WTC11 (cell line): ENCODE data around the gene PROC. TPM values are rescaled to one million over a fixed set of nuclear protein-coding genes. Genes with fewer than 3 reads are reported as not detected.
A peak's percentile ranks its signal among the peaks of the same experiment; 100 is the strongest.

ENCODE experiments used
- ATAC-seq: fragments of 200-7000 bp; cut with Tn5 transposase; 2 replicates; pipeline ENCODE4 v1.10.0; 2021; ENCODE audit warnings: mild to moderate bottlenecking, moderate library complexity
- CTCF ChIA-PET: fragments of 300-600 bp; sonication (Branson Sonifier 250); formaldehyde crosslinking; loops from one replicate; lab custom pipeline; 2021; ENCODE audit warnings: antibody characterized with exemption; lab: Charles Lee
- POLR2A ChIA-PET: fragments of 350-600 bp; sonication (Branson Sonifier 250); formaldehyde crosslinking; loops from one replicate; lab custom pipeline; 2021; ENCODE audit warnings: antibody characterized with exemption; lab: Charles Lee
- DNase-seq: peaks from one replicate; pipeline ENCODE4 v3.0.0; 2021; ENCODE audit warnings: low spot score
- H3K27ac Mint-ChIP-seq: 2 replicates; pipeline ENCODE4 v1.8.0; 2021; ENCODE audit warnings: mixed read lengths
- H3K27me3 Mint-ChIP-seq: 2 replicates; pipeline ENCODE4 v1.8.0; 2021; ENCODE audit warnings: low read depth, mild to moderate bottlenecking, moderate library complexity, mixed read lengths
- H3K36me3 Mint-ChIP-seq: 2 replicates; pipeline ENCODE4 v1.8.0; 2021; ENCODE audit warnings: mixed read lengths
- H3K4me1 Mint-ChIP-seq: 2 replicates; pipeline ENCODE4 v1.8.0; 2022; ENCODE audit warnings: mixed read lengths
- H3K4me3 Mint-ChIP-seq: 2 replicates; pipeline ENCODE4 v1.8.0; 2021; ENCODE audit warnings: mild to moderate bottlenecking, moderate library complexity, mixed read lengths
- H3K9me3 Mint-ChIP-seq: 2 replicates; pipeline ENCODE4 v1.8.0; 2021; ENCODE audit warnings: mixed read lengths
- AR ChIP-seq: fragments of 250-450 bp; sonication (Bioruptor Pico); IDR thresholded peaks from 2 replicates; pipeline ENCODE4 v1.9.0; 2021; ENCODE audit warnings: mild to moderate bottlenecking
- ATF1 ChIP-seq: sonication (generic); formaldehyde crosslinking; IDR thresholded peaks from 2 replicates; pipeline ENCODE4 v1.8.1; 2023; ENCODE audit warnings: mild to moderate bottlenecking, moderate library complexity, missing genetic modification reagents
- CTCF ChIP-seq: fragments of 200-600 bp; IDR thresholded peaks from 2 replicates; pipeline ENCODE4 v1.8.0; 2022; ENCODE audit warnings: antibody characterized with exemption
- EMX1 ChIP-seq: fragments of 250-450 bp; sonication (Bioruptor Pico); IDR thresholded peaks from 2 replicates; pipeline ENCODE4 v1.8.0; 2021; ENCODE audit warnings: mild to moderate bottlenecking
- ETV6 ChIP-seq: sonication (generic); formaldehyde crosslinking; IDR thresholded peaks from 2 replicates; pipeline ENCODE4 v1.8.1; 2022; ENCODE audit warnings: mild to moderate bottlenecking, missing genetic modification reagents
- FOXP4 ChIP-seq: sonication (generic); formaldehyde crosslinking; IDR thresholded peaks from 2 replicates; pipeline ENCODE4 v1.8.0; 2022; ENCODE audit warnings: mild to moderate bottlenecking, missing genetic modification reagents
- GABPB1 ChIP-seq: sonication (generic); formaldehyde crosslinking; IDR thresholded peaks from 2 replicates; pipeline ENCODE4 v1.8.1; 2023; ENCODE audit warnings: mild to moderate bottlenecking, missing genetic modification reagents
- IRF2 ChIP-seq: sonication (generic); formaldehyde crosslinking; IDR thresholded peaks from 2 replicates; pipeline ENCODE4 v1.8.0; 2022; ENCODE audit warnings: low read depth, missing genetic modification reagents, borderline replicate concordance
- KAT7 ChIP-seq: sonication (generic); formaldehyde crosslinking; IDR thresholded peaks from 2 replicates; pipeline ENCODE4 v1.8.1; 2023; ENCODE audit warnings: missing genetic modification reagents, mild to moderate bottlenecking, borderline replicate concordance
- MXD4 ChIP-seq: fragments of 250-450 bp; sonication (Bioruptor Pico); IDR thresholded peaks from 2 replicates; pipeline ENCODE4 v1.8.0; 2021; ENCODE audit warnings: mild to moderate bottlenecking, moderate library complexity, borderline replicate concordance
- NFYB ChIP-seq: sonication (generic); formaldehyde crosslinking; conservative IDR thresholded peaks from 2 replicates; pipeline ENCODE4 v1.8.0; 2022; ENCODE audit warnings: low read depth, missing genetic modification reagents
- NR1H2 ChIP-seq: sonication (generic); formaldehyde crosslinking; IDR thresholded peaks from 2 replicates; pipeline ENCODE4 v1.9.0; 2021; ENCODE audit warnings: mild to moderate bottlenecking, moderate library complexity, missing genetic modification reagents
- NR3C1 ChIP-seq: sonication (generic); formaldehyde crosslinking; conservative IDR thresholded peaks from 2 replicates; pipeline ENCODE4 v1.8.1; 2023; ENCODE audit warnings: low read depth, mild to moderate bottlenecking, missing genetic modification reagents
- OVOL2 ChIP-seq: fragments of 250-450 bp; sonication (Bioruptor Pico); IDR thresholded peaks from 2 replicates; pipeline ENCODE4 v1.9.0; 2021; ENCODE audit warnings: mild to moderate bottlenecking, borderline replicate concordance
- PRRX2 ChIP-seq: fragments of 250-450 bp; sonication (Bioruptor Pico); IDR thresholded peaks from 2 replicates; pipeline ENCODE4 v1.8.0; 2021; ENCODE audit warnings: mild to moderate bottlenecking
- RELA ChIP-seq: sonication (generic); formaldehyde crosslinking; IDR thresholded peaks from 2 replicates; pipeline ENCODE4 v1.8.1; 2022; ENCODE audit warnings: missing genetic modification reagents, mild to moderate bottlenecking, borderline replicate concordance
- SP1 ChIP-seq: sonication (generic); formaldehyde crosslinking; conservative IDR thresholded peaks from 2 replicates; pipeline ENCODE4 v1.8.1; 2022; ENCODE audit warnings: missing genetic modification reagents
- TEAD4 ChIP-seq: sonication (generic); formaldehyde crosslinking; IDR thresholded peaks from 2 replicates; pipeline ENCODE4 v1.8.0; 2022; ENCODE audit warnings: mild to moderate bottlenecking, missing genetic modification reagents
- TP53 ChIP-seq: sonication (generic); formaldehyde crosslinking; IDR thresholded peaks from 2 replicates; pipeline ENCODE4 v1.8.1; 2023; ENCODE audit warnings: mild to moderate bottlenecking, missing genetic modification reagents
- ZBTB21 ChIP-seq: sonication (generic); formaldehyde crosslinking; IDR thresholded peaks from 2 replicates; pipeline ENCODE4 v1.8.1; 2023; ENCODE audit warnings: mild to moderate bottlenecking, missing genetic modification reagents, borderline replicate concordance
- ZNF138 ChIP-seq: sonication (generic); formaldehyde crosslinking; conservative IDR thresholded peaks from 2 replicates; pipeline ENCODE4 v1.8.1; 2022; ENCODE audit warnings: mild to moderate bottlenecking, moderate library complexity, missing genetic modification reagents
- ZNF512 ChIP-seq: sonication (generic); formaldehyde crosslinking; IDR thresholded peaks from 2 replicates; pipeline ENCODE4 v1.8.1; 2022; ENCODE audit warnings: missing genetic modification reagents, borderline replicate concordance
- total RNA-seq: library from RNA; stranded (reverse); gene quantifications from 3 replicates; pipeline ENCODE4 v1.2.3, GENCODE V29; 2021
- TF ChIP-seq, protein P1 (sequence below): fragments of 250-450 bp; sonication (Bioruptor Pico); IDR thresholded peaks from 2 replicates; pipeline ENCODE4 v1.9.0; 2021; ENCODE audit warnings: moderate library complexity, mild to moderate bottlenecking, inconsistent platforms, borderline replicate concordance
- TF ChIP-seq, protein P2 (sequence below): sonication (generic); formaldehyde crosslinking; IDR thresholded peaks from 2 replicates; pipeline ENCODE4 v1.8.0; 2022; ENCODE audit warnings: mild to moderate bottlenecking, missing genetic modification reagents

The PROC gene
- total RNA-seq, 1 experiment from 2014 or later: 0.59 TPM

DNA sequence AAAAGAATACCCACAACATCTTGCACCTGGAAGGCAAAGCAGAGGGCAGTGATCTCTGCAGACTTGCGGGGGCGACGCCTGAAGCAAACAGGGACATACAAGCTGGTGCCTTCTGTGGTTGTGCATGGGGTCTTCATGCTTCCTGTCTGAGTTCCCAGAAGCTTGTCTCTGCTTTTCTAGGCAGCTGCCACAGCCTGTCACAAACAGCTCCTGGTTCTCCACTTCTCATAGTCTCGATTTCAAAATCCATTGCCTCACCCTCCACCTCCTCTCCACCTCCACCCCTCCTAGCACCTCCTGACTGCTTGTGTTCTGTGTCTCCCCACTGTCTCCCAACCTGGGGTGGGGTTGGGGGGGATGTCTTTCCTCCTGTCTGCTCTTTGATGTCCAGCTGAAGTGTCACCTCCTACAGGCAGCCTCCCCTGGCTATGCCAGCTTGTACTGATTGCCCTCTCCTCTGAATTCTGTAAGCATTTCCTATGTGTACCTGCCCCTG, 1.7 kb upstream of the PROC start:
- peaks cover 64% of the 10 kb centered on the region for H3K27me3 Mint-ChIP-seq
- no peak for ATAC-seq

DNA sequence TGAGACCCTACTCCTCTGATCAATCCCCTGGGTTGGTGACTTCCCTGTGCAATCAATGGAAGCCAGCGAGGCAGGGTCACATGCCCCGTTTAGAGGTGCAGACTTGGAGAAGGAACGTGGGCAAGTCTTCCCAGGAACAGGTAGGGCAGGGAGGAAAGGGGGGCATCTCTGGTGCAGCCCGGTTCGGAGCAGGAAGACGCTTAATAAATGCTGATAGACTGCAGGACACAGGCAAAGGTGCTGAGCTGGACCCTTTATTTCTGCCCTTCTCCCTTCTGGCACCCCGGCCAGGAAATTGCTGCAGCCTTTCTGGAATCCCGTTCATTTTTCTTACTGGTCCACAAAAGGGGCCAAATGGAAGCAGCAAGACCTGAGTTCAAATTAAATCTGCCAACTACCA, 821 bp upstream of the PROC start:
- Mint-ChIP-seq H3K36me3 (peaks cover 12% of the 10 kb centered on the region), H3K4me1 (peaks cover 14% of the 10 kb centered on the region), H3K27ac (no peak overlapping the region), H3K9me3 (peaks cover 16% of the 10 kb centered on the region), H3K27me3 (peaks cover 72% of the 10 kb centered on the region), H3K4me3 (peak overlapping the region; percentile 7; the same call in 1 of the 2 replicates)
- DNase-seq (no peak), ATAC-seq (no peak)
- ChIA-PET POLR2A (no interaction called here), CTCF (interaction anchor here (1.0 to 2.8 kb wide), 2 partner anchors 20 to 62 kb away, joined by 3 to 21 read pairs; no protein-coding TSS in a partner anchor)
- TF ChIP-seq KAT7 (CRISPR knock-in tag) (no peak), FOXP4 (CRISPR knock-in tag) (no peak), AR (CRISPR knock-in tag) (no peak), MXD4 (CRISPR knock-in tag) (no peak), NFYB (CRISPR knock-in tag) (no peak), ZBTB21 (CRISPR knock-in tag) (no peak), ZNF512 (no peak), ETV6 (CRISPR knock-in tag) (no peak), NR3C1 (CRISPR knock-in tag) (no peak), ZNF138 (CRISPR knock-in tag) (no peak)
- TF ChIP-seq, protein P1, sequence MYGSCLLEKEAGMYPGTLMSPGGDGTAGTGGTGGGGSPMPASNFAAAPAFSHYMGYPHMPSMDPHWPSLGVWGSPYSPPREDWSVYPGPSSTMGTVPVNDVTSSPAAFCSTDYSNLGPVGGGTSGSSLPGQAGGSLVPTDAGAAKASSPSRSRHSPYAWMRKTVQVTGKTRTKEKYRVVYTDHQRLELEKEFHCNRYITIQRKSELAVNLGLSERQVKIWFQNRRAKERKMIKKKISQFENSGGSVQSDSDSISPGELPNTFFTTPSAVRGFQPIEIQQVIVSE (CRISPR knock-in tag): no peak

More for the DNA sequence above, 1.7 kb upstream of the PROC start:
- Mint-ChIP-seq H3K36me3 (peaks cover 12% of the 10 kb centered on the region), H3K27ac (no peak overlapping the region), H3K4me3 (peak overlapping the region; percentile 63), H3K4me1 (peaks cover 14% of the 10 kb centered on the region), H3K9me3 (peaks cover 17% of the 10 kb centered on the region)
- DNase-seq: no peak
- POLR2A ChIA-PET: interaction anchor here (1.0 kb wide), 1 partner anchor 123 kb away, joined by 4 read pairs; the partner anchor contains the start of gene ERCC3
- CTCF ChIA-PET: interaction anchor here (1.0 to 2.8 kb wide), 27 partner anchors 9 to 587 kb away, joined by 3 to 23 read pairs (median 5); partner anchors contain the start of gene ERCC3
- TF ChIP-seq OVOL2 (no peak), KAT7 (CRISPR knock-in tag) (no peak), MXD4 (CRISPR knock-in tag) (no peak), PRRX2 (no peak), ZNF138 (CRISPR knock-in tag) (no peak), EMX1 (CRISPR knock-in tag) (no peak), ATF1 (CRISPR knock-in tag) (no peak), RELA (CRISPR knock-in tag) (no peak), TEAD4 (CRISPR knock-in tag) (no peak), CTCF (no peak), SP1 (CRISPR knock-in tag) (no peak), TP53 (CRISPR knock-in tag) (no peak), GABPB1 (CRISPR knock-in tag) (no peak), IRF2 (CRISPR knock-in tag) (no peak), NR1H2 (CRISPR knock-in tag) (no peak)
- TF ChIP-seq, protein P2, sequence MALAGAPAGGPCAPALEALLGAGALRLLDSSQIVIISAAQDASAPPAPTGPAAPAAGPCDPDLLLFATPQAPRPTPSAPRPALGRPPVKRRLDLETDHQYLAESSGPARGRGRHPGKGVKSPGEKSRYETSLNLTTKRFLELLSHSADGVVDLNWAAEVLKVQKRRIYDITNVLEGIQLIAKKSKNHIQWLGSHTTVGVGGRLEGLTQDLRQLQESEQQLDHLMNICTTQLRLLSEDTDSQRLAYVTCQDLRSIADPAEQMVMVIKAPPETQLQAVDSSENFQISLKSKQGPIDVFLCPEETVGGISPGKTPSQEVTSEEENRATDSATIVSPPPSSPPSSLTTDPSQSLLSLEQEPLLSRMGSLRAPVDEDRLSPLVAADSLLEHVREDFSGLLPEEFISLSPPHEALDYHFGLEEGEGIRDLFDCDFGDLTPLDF (CRISPR knock-in tag): no peak
